ENCODE data around the gene GNAT1.
A peak's percentile ranks its signal among the peaks of the same experiment; 100 is the strongest.

The GNAT1 gene

GRCh38 chr3:50182533-50183099 lies 8.8 kb upstream of the GNAT1 start:
- no peak for DNase-seq

GRCh38 chr3:50183755-50184154 lies 7.7 kb upstream of the GNAT1 start:
- DNase-seq: no peak

- DNase-seq: no peak
Measured at GRCh38 chr3:50184242-50184978, 7.0 kb upstream of the GNAT1 start.

GRCh38 chr3:50185230-50185629 lies 6.2 kb upstream of the GNAT1 start:
- DNase-seq: no peak

GRCh38 chr3:50186096-50186495 lies 5.3 kb upstream of the GNAT1 start:
- no peak for DNase-seq

- no peak for DNase-seq
Measured at GRCh38 chr3:50187750-50188149, 3.7 kb upstream of the GNAT1 start.

- peak; percentile 6 for DNase-seq
Measured at GRCh38 chr3:50189274-50189673, 2.1 kb upstream of the GNAT1 start.

GRCh38 chr3:50189989-50190388 lies 1.4 kb upstream of the GNAT1 start:
- DNase-seq: no peak

GRCh38 chr3:50192124-50192523 lies 714 bp downstream of the GNAT1 start:
- DNase-seq: no peak

- peak; percentile 27 for DNase-seq
Measured at GRCh38 chr3:50192689-50193141, 1.3 kb downstream of the GNAT1 start.

- no peak for DNase-seq
Measured at GRCh38 chr3:50193286-50193685, 1.9 kb downstream of the GNAT1 start.

GRCh38 chr3:50193746-50194127 lies 2.3 kb downstream of the GNAT1 start:
- no peak for DNase-seq

- DNase-seq: peak; percentile 21
Measured at GRCh38 chr3:50194128-50194902, 2.9 kb downstream of the GNAT1 start.

- no peak for DNase-seq
Measured at GRCh38 chr3:50194903-50195500, 3.6 kb downstream of the GNAT1 start.

- DNase-seq: no peak
Measured at GRCh38 chr3:50195501-50196252, 4.3 kb downstream of the GNAT1 start.

- DNase-seq: no peak
Measured at GRCh38 chr3:50196253-50196801, 4.9 kb downstream of the GNAT1 start.

GRCh38 chr3:50201573-50202315 lies 10.3 kb downstream of the GNAT1 start:
- no peak for DNase-seq

GRCh38 chr3:50202353-50203112 lies 11.1 kb downstream of the GNAT1 start:
- no peak for DNase-seq

GRCh38 chr3:50203113-50203808 lies 11.9 kb downstream of the GNAT1 start:
- DNase-seq: no peak
